ENCODE results near the gene ADAP1. TPM values are rescaled to one million over a fixed set of nuclear protein-coding genes. Genes with fewer than 3 reads are reported as not detected.

ADAP1 gene
- total and polyA plus RNA-seq, 2 of the 13 experiments (the other 11 are each of a cell fraction or from before 2014, with no cell fraction given): 10.5 to 24.6 TPM

DNA sequence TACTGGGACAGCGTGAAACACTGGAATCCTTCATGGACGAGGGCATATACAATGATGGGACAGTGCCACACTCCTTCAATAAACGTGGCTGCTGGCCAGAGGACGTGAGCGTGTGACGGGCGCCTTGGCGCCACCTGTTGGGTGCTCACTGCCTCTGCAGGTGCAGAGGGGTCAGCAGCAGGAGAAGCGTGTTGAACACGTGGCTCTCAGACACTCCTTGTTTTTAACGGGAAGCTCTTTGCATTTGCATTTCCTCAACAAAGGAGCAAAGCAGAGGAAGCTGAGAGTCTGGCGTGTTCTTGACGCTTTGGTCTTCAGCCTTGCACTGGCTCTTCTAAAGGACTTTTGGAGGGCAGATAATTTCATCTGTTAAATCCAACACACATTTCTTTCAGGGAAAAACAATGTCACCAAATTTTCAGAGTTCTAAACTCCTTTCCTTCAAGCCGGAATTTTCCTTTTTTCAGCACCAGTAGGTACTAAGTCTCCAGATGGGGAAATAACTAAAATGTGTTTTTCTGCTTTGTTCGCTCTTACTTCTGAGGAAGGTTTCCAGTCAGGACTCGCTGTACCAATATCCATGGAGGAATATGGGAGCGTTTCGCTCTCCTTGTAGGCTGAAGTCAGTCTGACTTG, 81.0 kb downstream of the ADAP1 start (continued):
- TF ChIP-seq ZBTB7A (CRISPR knock-in tag; IDR thresholded peaks at IDR 0.05) (peak; percentile 86; the same call in 1 of the 2 replicates), BRCA1 (CRISPR knock-in tag; IDR thresholded peaks at IDR 0.05) (peak; percentile 95), ZNF496 (CRISPR knock-in tag; IDR thresholded peaks at IDR 0.05; ENCODE audit: insufficient replicate concordance) (no peak), ZNF264 (CRISPR knock-in tag; IDR thresholded peaks at IDR 0.05) (peak; percentile 83), ZNF850 (CRISPR knock-in tag; conservative IDR thresholded peaks at IDR 0.05) (no peak), ZBTB1 (CRISPR knock-in tag; IDR thresholded peaks at IDR 0.05; ENCODE audit: borderline replicate concordance) (no peak), ONECUT2 (CRISPR knock-in tag; IDR thresholded peaks at IDR 0.05) (no peak), GZF1 (CRISPR knock-in tag; IDR thresholded peaks at IDR 0.05) (no peak), KLF11 (CRISPR knock-in tag; IDR thresholded peaks at IDR 0.05) (peak; percentile 88), DNMT3B (CRISPR knock-in tag; conservative IDR thresholded peaks at IDR 0.05) (peak; percentile 99), ZNF589 (CRISPR knock-in tag; conservative IDR thresholded peaks at IDR 0.05) (peak; percentile 66; the same call in 1 of the 2 replicates), KMT2A (CRISPR knock-in tag; IDR thresholded peaks at IDR 0.05) (0 out of 2 replicates have a peak, but pooled peaks have one; percentile 56), POLR2A (IDR thresholded peaks at IDR 0.05; ENCODE audit: insufficient read depth in 1 of 2, low read depth in 2 of 2, low read length in 2 of 2) (peak in 1 of 2 experiments; percentile 33; a peak in 1 of 4 replicates), ZSCAN22 (CRISPR knock-in tag; IDR thresholded peaks at IDR 0.05) (no peak), MYNN (CRISPR knock-in tag; IDR thresholded peaks at IDR 0.05; ENCODE audit: low read depth) (peak; percentile 78; the same call in 1 of the 2 replicates), JUN (CRISPR knock-in tag; IDR thresholded peaks at IDR 0.05) (peak; percentile 51), GATAD1 (CRISPR knock-in tag; IDR thresholded peaks at IDR 0.05) (peak; percentile 72), NFKBIZ (CRISPR knock-in tag; IDR thresholded peaks at IDR 0.05) (peak; percentile 93), MZF1 (CRISPR knock-in tag; IDR thresholded peaks at IDR 0.05; ENCODE audit: borderline replicate concordance) (no peak), ZNF326 (CRISPR knock-in tag; IDR thresholded peaks at IDR 0.05; ENCODE audit: borderline replicate concordance) (no peak), XBP1 (CRISPR knock-in tag; IDR thresholded peaks at IDR 0.05) (peak; percentile 90; the same call in 1 of the 2 replicates), WIZ (CRISPR knock-in tag; IDR thresholded peaks at IDR 0.05) (no peak), FIP1L1 (IDR thresholded peaks at IDR 0.05; ENCODE audit: borderline replicate concordance, insufficient read depth, low read depth, low read length) (no peak), ZC3H13 (CRISPR knock-in tag; IDR thresholded peaks at IDR 0.05) (peak; percentile 53; the same call in 1 of the 2 replicates), ATF7-NPFF (CRISPR knock-in tag; IDR thresholded peaks at IDR 0.05; ENCODE audit: low read depth) (peak; percentile 44; the same call in 1 of the 2 replicates), ELF1 (CRISPR knock-in tag; IDR thresholded peaks at IDR 0.05) (peak; percentile 65)
- TF ChIP-seq, protein P1, sequence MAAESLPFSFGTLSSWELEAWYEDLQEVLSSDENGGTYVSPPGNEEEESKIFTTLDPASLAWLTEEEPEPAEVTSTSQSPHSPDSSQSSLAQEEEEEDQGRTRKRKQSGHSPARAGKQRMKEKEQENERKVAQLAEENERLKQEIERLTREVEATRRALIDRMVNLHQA (CRISPR knock-in tag; IDR thresholded peaks at IDR 0.05): no peak
- TF ChIP-seq, protein P2, sequence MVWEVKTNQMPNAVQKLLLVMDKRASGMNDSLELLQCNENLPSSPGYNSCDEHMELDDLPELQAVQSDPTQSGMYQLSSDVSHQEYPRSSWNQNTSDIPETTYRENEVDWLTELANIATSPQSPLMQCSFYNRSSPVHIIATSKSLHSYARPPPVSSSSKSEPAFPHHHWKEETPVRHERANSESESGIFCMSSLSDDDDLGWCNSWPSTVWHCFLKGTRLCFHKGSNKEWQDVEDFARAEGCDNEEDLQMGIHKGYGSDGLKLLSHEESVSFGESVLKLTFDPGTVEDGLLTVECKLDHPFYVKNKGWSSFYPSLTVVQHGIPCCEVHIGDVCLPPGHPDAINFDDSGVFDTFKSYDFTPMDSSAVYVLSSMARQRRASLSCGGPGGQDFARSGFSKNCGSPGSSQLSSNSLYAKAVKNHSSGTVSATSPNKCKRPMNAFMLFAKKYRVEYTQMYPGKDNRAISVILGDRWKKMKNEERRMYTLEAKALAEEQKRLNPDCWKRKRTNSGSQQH (CRISPR knock-in tag; IDR thresholded peaks at IDR 0.05; ENCODE audit: low read depth): peak; percentile 86; the same call in 1 of the 2 replicates
- TF ChIP-seq, protein P3, sequence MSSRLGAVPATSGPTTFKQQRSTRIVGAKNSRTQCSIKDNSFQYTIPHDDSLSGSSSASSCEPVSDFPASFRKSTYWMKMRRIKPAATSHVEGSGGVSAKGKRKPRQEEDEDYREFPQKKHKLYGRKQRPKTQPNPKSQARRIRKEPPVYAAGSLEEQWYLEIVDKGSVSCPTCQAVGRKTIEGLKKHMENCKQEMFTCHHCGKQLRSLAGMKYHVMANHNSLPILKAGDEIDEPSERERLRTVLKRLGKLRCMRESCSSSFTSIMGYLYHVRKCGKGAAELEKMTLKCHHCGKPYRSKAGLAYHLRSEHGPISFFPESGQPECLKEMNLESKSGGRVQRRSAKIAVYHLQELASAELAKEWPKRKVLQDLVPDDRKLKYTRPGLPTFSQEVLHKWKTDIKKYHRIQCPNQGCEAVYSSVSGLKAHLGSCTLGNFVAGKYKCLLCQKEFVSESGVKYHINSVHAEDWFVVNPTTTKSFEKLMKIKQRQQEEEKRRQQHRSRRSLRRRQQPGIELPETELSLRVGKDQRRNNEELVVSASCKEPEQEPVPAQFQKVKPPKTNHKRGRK (CRISPR knock-in tag; IDR thresholded peaks at IDR 0.05): no peak
